Measurements from ENCODE around the gene PDCD1. TPM values are rescaled to one million over a fixed set of nuclear protein-coding genes. Genes with fewer than 3 reads are reported as not detected.

The PDCD1 gene
- total and polyA plus RNA-seq, 12 donors: 1.3 to 14.2 (median 3.2) TPM

- Histone ChIP-seq H3K27me3 (no peaks in the 10 kb centered on the region), H3K4me3 (peak overlapping the region in 8 of 10 donors; percentile 39 to 68 (median 59)), H3K4me1 (peaks cover 3 to 28% (median 15%) of the 10 kb centered on the region in 9 donors), H3K9me3 (peaks cover 0 to under 1% (median 0%) of the 10 kb centered on the region in 11 donors), H3K36me3 (no peaks in the 10 kb centered on the region), H3K27ac (peak overlapping the region in 3 of 10 donors; percentile 30 to 78 (median 53))
- 81% methylated on average over 16 of the region's 16 CpGs for WGBS, 2 donors
- TF ChIP-seq, protein P1, sequence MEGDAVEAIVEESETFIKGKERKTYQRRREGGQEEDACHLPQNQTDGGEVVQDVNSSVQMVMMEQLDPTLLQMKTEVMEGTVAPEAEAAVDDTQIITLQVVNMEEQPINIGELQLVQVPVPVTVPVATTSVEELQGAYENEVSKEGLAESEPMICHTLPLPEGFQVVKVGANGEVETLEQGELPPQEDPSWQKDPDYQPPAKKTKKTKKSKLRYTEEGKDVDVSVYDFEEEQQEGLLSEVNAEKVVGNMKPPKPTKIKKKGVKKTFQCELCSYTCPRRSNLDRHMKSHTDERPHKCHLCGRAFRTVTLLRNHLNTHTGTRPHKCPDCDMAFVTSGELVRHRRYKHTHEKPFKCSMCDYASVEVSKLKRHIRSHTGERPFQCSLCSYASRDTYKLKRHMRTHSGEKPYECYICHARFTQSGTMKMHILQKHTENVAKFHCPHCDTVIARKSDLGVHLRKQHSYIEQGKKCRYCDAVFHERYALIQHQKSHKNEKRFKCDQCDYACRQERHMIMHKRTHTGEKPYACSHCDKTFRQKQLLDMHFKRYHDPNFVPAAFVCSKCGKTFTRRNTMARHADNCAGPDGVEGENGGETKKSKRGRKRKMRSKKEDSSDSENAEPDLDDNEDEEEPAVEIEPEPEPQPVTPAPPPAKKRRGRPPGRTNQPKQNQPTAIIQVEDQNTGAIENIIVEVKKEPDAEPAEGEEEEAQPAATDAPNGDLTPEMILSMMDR (IDR thresholded peaks at IDR 0.05): no peak
- ATAC-seq: peak in 1 of 8 donors; percentile 6
- intact Hi-C loops (cut with DNase I): loop anchor here in 2 of 10 donors (5.0 kb wide), 2 partner anchors 143 to 148 kb away; partner anchors contain the start of gene D2HGDH (in 1 of the 2)
- peak in 1 of 2 donors; percentile 14 for DNase-seq
Observed at GRCh38 chr2:241880311-241881073, 21.8 kb upstream of the PDCD1 start.

GRCh38 chr2:241879326-241879725 is 20.6 kb upstream of the PDCD1 start:
- Histone ChIP-seq H3K4me3 (no peak overlapping the region), H3K9me3 (peaks cover 0 to 4% (median 0%) of the 10 kb centered on the region in 11 donors), H3K4me1 (peaks cover 3 to 28% (median 15%) of the 10 kb centered on the region in 9 donors), H3K36me3 (no peaks in the 10 kb centered on the region), H3K27me3 (no peaks in the 10 kb centered on the region), H3K27ac (no peak overlapping the region)
- DNase-seq (peak in 1 of 2 donors; percentile 13), ATAC-seq (no peak)
- TF ChIP-seq, protein P1 (IDR thresholded peaks at IDR 0.05): no peak
- WGBS, 2 donors: 83 to 86% methylated on average over 9 of the region's 9 CpGs
- intact Hi-C loops (cut with DNase I): loop anchor here in 7 of 10 donors (5.0 to 10.0 kb wide), 5 partner anchors 145 to 177 kb away; partner anchors contain the start of genes D2HGDH (in 4 of the 7) and ING5 (in 1 of the 7)

GRCh38 chr2:241877989-241878970 is 19.6 kb upstream of the PDCD1 start:
- no peak overlapping the region for H3K4me3 ChIP-seq
- H3K27me3 ChIP-seq: no peaks in the 10 kb centered on the region
- H3K36me3 ChIP-seq: no peaks in the 10 kb centered on the region
- H3K9me3 ChIP-seq: peaks cover 0 to 4% (median 0%) of the 10 kb centered on the region in 11 donors
- H3K27ac ChIP-seq: no peak overlapping the region
- intact Hi-C loops (cut with DNase I): loop anchor here in 7 of 10 donors (5.0 to 10.0 kb wide), 5 partner anchors 143 to 176 kb away; partner anchors contain the start of genes D2HGDH (in 4 of the 7) and ING5 (in 1 of the 7)
- DNase-seq (peak; percentile 59 to 82), ATAC-seq (peak in 5 of 8 donors; percentile 19 to 52 (median 41))
- TF ChIP-seq, protein P1 (IDR thresholded peaks at IDR 0.05): peak; percentile 44 to 71 (median 66)
- peaks cover 3 to 26% (median 15%) of the 10 kb centered on the region in 9 donors for H3K4me1 ChIP-seq
- WGBS, 2 donors: 29 to 36% methylated on average over 23 to 27 of the region's 27 CpGs
